ENCODE results near the gene TIFAB. TPM values are rescaled to one million over a fixed set of nuclear protein-coding genes. Genes with fewer than 3 reads are reported as not detected.

The TIFAB gene
- total RNA-seq, 1 experiment from 2014 or later, result not detected

DNA sequence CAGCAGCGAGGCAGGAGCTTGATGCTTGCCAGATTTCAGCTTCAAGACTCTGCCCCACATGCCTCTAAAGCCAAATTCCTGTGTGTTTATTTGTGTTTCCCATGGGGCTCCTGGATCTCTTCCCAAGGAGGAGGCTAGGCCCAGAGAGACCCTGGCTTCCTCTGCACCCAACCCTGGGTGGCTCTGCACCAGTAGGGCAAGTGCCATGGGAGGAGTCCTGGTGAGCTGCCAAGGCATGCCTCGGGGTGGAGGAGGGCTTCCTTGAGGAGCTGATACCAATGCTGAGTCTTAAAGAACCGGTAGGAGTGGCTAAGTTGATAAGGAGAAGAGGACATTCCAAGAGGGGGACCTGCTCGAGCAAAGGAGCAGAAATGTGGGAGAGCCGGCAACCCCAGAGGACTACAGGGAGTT lies 6.8 kb upstream of the TIFAB start:
- H2AFZ ChIP-seq (ENCODE audit: low read depth, low read length, poor library complexity, severe bottlenecking), result no peak overlapping the region
- no peaks in the 10 kb centered on the region for H3K9me3 ChIP-seq (ENCODE audit: control insufficient read depth in 1 of 2, insufficient read depth in 1 of 2, low read depth in 1 of 2, low read length in 2 of 2)
- no peaks in the 10 kb centered on the region for H3K36me3 ChIP-seq (ENCODE audit: control insufficient read depth in 1 of 2, insufficient read depth in 2 of 2, low read length in 2 of 2)
- ChIA-PET CTCF (interaction anchor here (0.7 to 14.2 kb wide), 8 partner anchors 18 to 109 kb away, joined by 3 to 476 read pairs (median 16); no protein-coding TSS in a partner anchor), RAD21 (ENCODE audit: low non-redundant PET in 1 of 2, low total read pairs in 2 of 2, uncharacterized antibody in 2 of 2, unreplicated experiment in 2 of 2) (interaction anchor here in 1 of 2 experiments (0.9 to 1.9 kb wide), 2 partner anchors 92 to 107 kb away, joined by 3 to 5 read pairs; no protein-coding TSS in a partner anchor), POLR2A (interaction anchor here (1.0 kb wide), 1 partner anchor 95 kb away, joined by 12 read pairs; no protein-coding TSS in a partner anchor)
- H3K9me2 ChIP-seq (ENCODE audit: insufficient read depth), result no peaks in the 10 kb centered on the region; the same call in 1 of the 2 replicates
- peaks cover 10 to 41% of the 10 kb centered on the region in 2 experiments for H3K4me1 ChIP-seq (ENCODE audit: control insufficient read depth in 1 of 2, insufficient read depth in 2 of 2, low read length in 2 of 2)
- TF ChIP-seq, protein P1, sequence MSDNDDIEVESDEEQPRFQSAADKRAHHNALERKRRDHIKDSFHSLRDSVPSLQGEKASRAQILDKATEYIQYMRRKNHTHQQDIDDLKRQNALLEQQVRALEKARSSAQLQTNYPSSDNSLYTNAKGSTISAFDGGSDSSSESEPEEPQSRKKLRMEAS (IDR thresholded peaks at IDR 0.05), result no peak
- TF ChIP-seq SP1 (IDR thresholded peaks at IDR 0.05; ENCODE audit: low read depth), result no peak
- TF ChIP-seq POLR2A (IDR thresholded peaks at IDR 0.05; ENCODE audit: borderline replicate concordance, extremely low read depth, insufficient read depth, insufficient read length), result no peak
- TF ChIP-seq, protein P2, sequence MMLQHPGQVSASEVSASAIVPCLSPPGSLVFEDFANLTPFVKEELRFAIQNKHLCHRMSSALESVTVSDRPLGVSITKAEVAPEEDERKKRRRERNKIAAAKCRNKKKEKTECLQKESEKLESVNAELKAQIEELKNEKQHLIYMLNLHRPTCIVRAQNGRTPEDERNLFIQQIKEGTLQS (IDR thresholded peaks at IDR 0.05), result no peak
- no peak for TF ChIP-seq ELF1 (IDR thresholded peaks at IDR 0.05; ENCODE audit: borderline replicate concordance, low read depth)
- TF ChIP-seq CTCF (IDR thresholded peaks at IDR 0.05 in 2 of 3, conservative IDR thresholded peaks at IDR 0.05 in 1 of 3; ENCODE audit: borderline replicate concordance in 1 of 3, insufficient read depth in 1 of 3, low read depth in 2 of 3, low read length in 2 of 3), result no peak
- no peak for TF ChIP-seq CEBPB (IDR thresholded peaks at IDR 0.05; ENCODE audit: low read depth)
- H3K9ac ChIP-seq (ENCODE audit: low read length), result no peak overlapping the region
- H3K4me2 ChIP-seq (ENCODE audit: low read length), result peak overlapping the region; percentile 27; the same call in 1 of the 2 replicates
- H3K79me2 ChIP-seq (ENCODE audit: insufficient read depth, low read length), result no peaks in the 10 kb centered on the region
- no peaks in the 10 kb centered on the region for H3K27me3 ChIP-seq (ENCODE audit: insufficient read depth, low read length)
- ATAC-seq, result no peak; the same call in 1 of the 2 replicates
- H4K20me1 ChIP-seq (ENCODE audit: insufficient read depth), result no peaks in the 10 kb centered on the region
- H3K4me3 ChIP-seq (replicated peaks in 1 of 2; ENCODE audit: low read depth in 1 of 2, low read length in 2 of 2), result no peak overlapping the region
- no TSS peak for BruUV-seq (replicated peaks)
- DNase-seq (ENCODE audit: low read depth, low spot score), result peak; percentile 7
- H3K27ac ChIP-seq (ENCODE audit: low read depth, low read length), result no peak overlapping the region
- intact Hi-C loops (cut with micrococcal nuclease), result loop anchor here (5.0 to 10.0 kb wide), 2 partner anchors 493 to 596 kb away; partner anchors contain the start of gene LECT2

Measured in HCT116 (cell line).